ENCODE data around the gene TFAP2A.
A peak's percentile ranks its signal among the peaks of the same experiment; 100 is the strongest.

Gene TFAP2A

GRCh38 chr6:10404107-10404798 is 10.6 kb downstream of the TFAP2A start:
- peak; percentile 94 for DNase-seq (ENCODE audit: low read depth)
- H3K4me3 ChIP-seq (ENCODE audit: low read depth, low read length), result peak overlapping the region; percentile 63
- peak; percentile 46 for TF ChIP-seq CTCF (conservative IDR thresholded peaks at IDR 0.05; ENCODE audit: low read depth, low read length)

- DNase-seq (ENCODE audit: low read depth), result peak; percentile 54
- no peak for TF ChIP-seq CTCF (conservative IDR thresholded peaks at IDR 0.05; ENCODE audit: low read depth, low read length)
- H3K4me3 ChIP-seq (ENCODE audit: low read depth, low read length), result peak overlapping the region; percentile 63
These were observed 11.3 kb downstream of the TFAP2A start for GRCh38 chr6:10403385-10404106.

- TF ChIP-seq CTCF (conservative IDR thresholded peaks at IDR 0.05; ENCODE audit: low read depth, low read length), result no peak
- H3K4me3 ChIP-seq (ENCODE audit: low read depth, low read length), result no peak overlapping the region
- no peak for DNase-seq (ENCODE audit: low read depth)
These were observed 12.1 kb downstream of the TFAP2A start for GRCh38 chr6:10402648-10403311.

GRCh38 chr6:10401632-10402223 is 13.1 kb downstream of the TFAP2A start:
- DNase-seq (ENCODE audit: low read depth), result no peak
- H3K4me3 ChIP-seq (ENCODE audit: low read depth, low read length), result no peak overlapping the region
- no peak for TF ChIP-seq CTCF (conservative IDR thresholded peaks at IDR 0.05; ENCODE audit: low read depth, low read length)

- DNase-seq (ENCODE audit: low read depth), result no peak
- no peak overlapping the region for H3K4me3 ChIP-seq (ENCODE audit: low read depth, low read length)
- TF ChIP-seq CTCF (conservative IDR thresholded peaks at IDR 0.05; ENCODE audit: low read depth, low read length), result no peak
These were observed 13.8 kb downstream of the TFAP2A start for GRCh38 chr6:10401004-10401536.

GRCh38 chr6:10400330-10400729 is 14.5 kb downstream of the TFAP2A start:
- no peak for DNase-seq (ENCODE audit: low read depth)
- TF ChIP-seq CTCF (conservative IDR thresholded peaks at IDR 0.05; ENCODE audit: low read depth, low read length), result no peak
- no peak overlapping the region for H3K4me3 ChIP-seq (ENCODE audit: low read depth, low read length)
